HG02588 (cell line): ENCODE measurements around the gene CARS1.
"Not testable (repeated sequence)": the region's sequence is repeated elsewhere in the genome, so short reads cannot be mapped to it uniquely, and the experiment has no call there.

Source experiments
- ATAC-seq: cut with Tn5 transposase; IDR thresholded peaks from one replicate; pipeline ENCODE4 v1.9.1; 2021; ENCODE audit warnings: mild to moderate bottlenecking, moderate library complexity; ENCODE audit not compliant: unreplicated experiment

CARS1 gene

GRCh38 chr11:3090096-3090901 lies 33.1 kb upstream of the CARS1 start:
- no peak for ATAC-seq

- no peak for ATAC-seq
These were observed 32.2 kb upstream of the CARS1 start for GRCh38 chr11:3089236-3090061.

- no peak for ATAC-seq
These were observed 31.6 kb upstream of the CARS1 start for GRCh38 chr11:3088806-3089205.

- no peak for ATAC-seq
These were observed 30.9 kb upstream of the CARS1 start for GRCh38 chr11:3087821-3088800.

GRCh38 chr11:3087373-3087772 lies 30.1 kb upstream of the CARS1 start:
- no peak for ATAC-seq

GRCh38 chr11:3086671-3087150 lies 29.5 kb upstream of the CARS1 start:
- ATAC-seq: no peak

GRCh38 chr11:3086114-3086513 lies 28.9 kb upstream of the CARS1 start:
- no peak for ATAC-seq

- no peak for ATAC-seq
These were observed 27.8 kb upstream of the CARS1 start for GRCh38 chr11:3085052-3085451.

- no peak for ATAC-seq
These were observed 26.1 kb upstream of the CARS1 start for GRCh38 chr11:3083321-3083720.

GRCh38 chr11:3081386-3081751 lies 24.1 kb upstream of the CARS1 start:
- ATAC-seq: no peak

- ATAC-seq: no peak
These were observed 23.6 kb upstream of the CARS1 start for GRCh38 chr11:3080733-3081385.

GRCh38 chr11:3080104-3080503 lies 22.9 kb upstream of the CARS1 start:
- ATAC-seq: no peak

- ATAC-seq: no peak
These were observed 20.7 kb upstream of the CARS1 start for GRCh38 chr11:3077846-3078440.

- no peak for ATAC-seq
These were observed 20.1 kb upstream of the CARS1 start for GRCh38 chr11:3077189-3077836.

GRCh38 chr11:3074912-3075589 lies 17.8 kb upstream of the CARS1 start:
- no peak for ATAC-seq

- ATAC-seq: no peak
These were observed 15.8 kb upstream of the CARS1 start for GRCh38 chr11:3073029-3073435.

- no peak for ATAC-seq
These were observed 12.2 kb upstream of the CARS1 start for GRCh38 chr11:3069425-3069824.

GRCh38 chr11:3066308-3066707 lies 9.1 kb upstream of the CARS1 start:
- not testable (repeated sequence) for ATAC-seq

- not testable (repeated sequence) for ATAC-seq
These were observed 7.5 kb upstream of the CARS1 start for GRCh38 chr11:3064709-3065108.
